HT1080 (cell line): ENCODE data around the gene SAMD11. TPM values are rescaled to one million over a fixed set of nuclear protein-coding genes. Genes with fewer than 3 reads are reported as not detected.
"Not testable (repeated sequence)": the region's sequence is repeated elsewhere in the genome, so short reads cannot be mapped to it uniquely, and the experiment has no call there.

Source experiments
- DNase-seq: peaks from one replicate; pipeline ENCODE4 v3.0.0-alpha.2; 2015; ENCODE audit warnings: low read depth
- polyA plus RNA-seq, 2 experiments: library from polyadenylated mRNA; depleted of rRNA; stranded (reverse); fragments of >200 nt; gene quantifications; 2 replicates each; pipeline ENCODE4 v1.2.3, GENCODE V29; 2015
- total RNA-seq: library from RNA; depleted of rRNA; stranded (reverse); fragments of >200 nt; shearing (Covaris generic); gene quantifications from 2 replicates; pipeline ENCODE4 v1.2.3, GENCODE V29; 2014; rRNA removed

The SAMD11 gene
- 0.37 and 0.50 TPM in 2 replicates for total RNA-seq
- polyA plus RNA-seq (2015; cell fraction: cytosol; rRNA removed), result 0.40 and 0.55 TPM in 2 replicates
- 1.3 and 1.9 TPM in 2 replicates for polyA plus RNA-seq (2015; cell fraction: nucleus; rRNA removed)

GRCh38 chr1:923131-923990, at the start of gene SAMD11:
Gene SAMD11 (plus strand): TSS chr1:923923. CDS start chr1:924432, 509 bp downstream.
- DNase-seq, result peak; percentile 58

GRCh38 chr1:876428-877208, 47.1 kb upstream of the SAMD11 start:
- DNase-seq, result not testable (repeated sequence)

GRCh38 chr1:877209-877986, 46.3 kb upstream of the SAMD11 start:
- not testable (repeated sequence) for DNase-seq

GRCh38 chr1:880511-880910, 43.2 kb upstream of the SAMD11 start:
- not testable (repeated sequence) for DNase-seq

GRCh38 chr1:880915-881314, 42.8 kb upstream of the SAMD11 start:
- DNase-seq, result not testable (repeated sequence)

GRCh38 chr1:886311-886710, 37.4 kb upstream of the SAMD11 start:
- no peak for DNase-seq

- no peak for DNase-seq
Observed at GRCh38 chr1:886760-887159, 37.0 kb upstream of the SAMD11 start.

GRCh38 chr1:888297-888696, 35.4 kb upstream of the SAMD11 start:
- DNase-seq, result no peak

GRCh38 chr1:889774-890173, 33.9 kb upstream of the SAMD11 start:
- DNase-seq, result not testable (repeated sequence)

GRCh38 chr1:890234-890633, 33.5 kb upstream of the SAMD11 start:
- not testable (repeated sequence) for DNase-seq

- no peak for DNase-seq
Observed at GRCh38 chr1:890661-891060, 33.1 kb upstream of the SAMD11 start.

GRCh38 chr1:897226-897625, 26.5 kb upstream of the SAMD11 start:
- no peak for DNase-seq

GRCh38 chr1:897951-898350, 25.8 kb upstream of the SAMD11 start:
- DNase-seq, result not testable (repeated sequence)

- no peak for DNase-seq
Observed at GRCh38 chr1:899636-900317, 23.9 kb upstream of the SAMD11 start.

GRCh38 chr1:901108-901859, 22.4 kb upstream of the SAMD11 start:
- no peak for DNase-seq

- DNase-seq, result no peak
Observed at GRCh38 chr1:902802-903201, 20.9 kb upstream of the SAMD11 start.

GRCh38 chr1:903305-903704, 20.4 kb upstream of the SAMD11 start:
- no peak for DNase-seq

GRCh38 chr1:903721-904271, 19.9 kb upstream of the SAMD11 start:
- no peak for DNase-seq

- DNase-seq, result peak; percentile 88
Observed at GRCh38 chr1:904310-904950, 19.3 kb upstream of the SAMD11 start.
